ENCODE data around the gene AP3S2.

GRCh38 chr15:89875741-89876140 is 18.1 kb downstream of the AP3S2 start:
- TF ChIP-seq, protein P1, sequence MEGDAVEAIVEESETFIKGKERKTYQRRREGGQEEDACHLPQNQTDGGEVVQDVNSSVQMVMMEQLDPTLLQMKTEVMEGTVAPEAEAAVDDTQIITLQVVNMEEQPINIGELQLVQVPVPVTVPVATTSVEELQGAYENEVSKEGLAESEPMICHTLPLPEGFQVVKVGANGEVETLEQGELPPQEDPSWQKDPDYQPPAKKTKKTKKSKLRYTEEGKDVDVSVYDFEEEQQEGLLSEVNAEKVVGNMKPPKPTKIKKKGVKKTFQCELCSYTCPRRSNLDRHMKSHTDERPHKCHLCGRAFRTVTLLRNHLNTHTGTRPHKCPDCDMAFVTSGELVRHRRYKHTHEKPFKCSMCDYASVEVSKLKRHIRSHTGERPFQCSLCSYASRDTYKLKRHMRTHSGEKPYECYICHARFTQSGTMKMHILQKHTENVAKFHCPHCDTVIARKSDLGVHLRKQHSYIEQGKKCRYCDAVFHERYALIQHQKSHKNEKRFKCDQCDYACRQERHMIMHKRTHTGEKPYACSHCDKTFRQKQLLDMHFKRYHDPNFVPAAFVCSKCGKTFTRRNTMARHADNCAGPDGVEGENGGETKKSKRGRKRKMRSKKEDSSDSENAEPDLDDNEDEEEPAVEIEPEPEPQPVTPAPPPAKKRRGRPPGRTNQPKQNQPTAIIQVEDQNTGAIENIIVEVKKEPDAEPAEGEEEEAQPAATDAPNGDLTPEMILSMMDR (IDR thresholded peaks at IDR 0.05) = no peak
- TF ChIP-seq POLR2A (IDR thresholded peaks at IDR 0.05) = no peak
